GM19240 (cell line): ENCODE data around the gene TNFRSF14.

Source experiments
- DNase-seq: peaks from one replicate; pipeline ENCODE4 v3.0.0; 2011; ENCODE audit warnings: low spot score; ENCODE audit not compliant: insufficient read length

TNFRSF14 gene

GRCh38 chr1:2611621-2612437, 55.7 kb downstream of the TNFRSF14 start:
- no peak for DNase-seq

- DNase-seq = no peak
Measured at GRCh38 chr1:2612591-2613365, 56.6 kb downstream of the TNFRSF14 start.
